ENCODE measurements around the gene JAM2.
A peak's percentile ranks its signal among the peaks of the same experiment; 100 is the strongest.

- TF ChIP-seq POLR2A (IDR thresholded peaks at IDR 0.05) = peak in 1 of 4 donors; percentile 16
- peak in 1 of 6 experiments; percentile 26 for TF ChIP-seq CTCF (IDR thresholded peaks at IDR 0.05)
These were observed 618 bp downstream of the JAM2 start for GRCh38 chr21:25639551-25640201.
